RPMI7951 (cell line): ENCODE data around the gene CRAMP1. TPM values are rescaled to one million over a fixed set of nuclear protein-coding genes. Genes with fewer than 3 reads are reported as not detected.

Source experiments
- DNase-seq: peaks from one replicate; pipeline ENCODE4 v3.0.0-alpha.2; 2012; ENCODE audit warnings: low read depth
- total RNA-seq: library from RNA; depleted of rRNA; stranded (reverse); fragments of >200 nt; shearing (Covaris generic); gene quantifications from 2 replicates; pipeline ENCODE4 v1.2.3, GENCODE V29; 2014

Gene CRAMP1
- total RNA-seq, 1 experiment from 2014 or later, result 3.2 TPM

GRCh38 chr16:1596516-1596915, 15.6 kb upstream of the CRAMP1 start:
- DNase-seq, result no peak

GRCh38 chr16:1597154-1597553, 15.0 kb upstream of the CRAMP1 start:
- no peak for DNase-seq

- no peak for DNase-seq
These were observed 11.1 kb upstream of the CRAMP1 start for GRCh38 chr16:1601031-1601430.

- DNase-seq, result no peak
These were observed 10.7 kb upstream of the CRAMP1 start for GRCh38 chr16:1601489-1601888.

GRCh38 chr16:1602285-1602684, 9.9 kb upstream of the CRAMP1 start:
- DNase-seq, result no peak

- no peak for DNase-seq
These were observed 5.4 kb upstream of the CRAMP1 start for GRCh38 chr16:1606774-1607173.

GRCh38 chr16:1607971-1608370, 4.2 kb upstream of the CRAMP1 start:
- DNase-seq, result no peak

GRCh38 chr16:1610071-1610898, 1.9 kb upstream of the CRAMP1 start:
- DNase-seq, result peak; percentile 80

GRCh38 chr16:1610899-1611632, 1.1 kb upstream of the CRAMP1 start:
- DNase-seq, result no peak

- DNase-seq, result no peak
These were observed 1.1 kb downstream of the CRAMP1 start for GRCh38 chr16:1613211-1613622.

- no peak for DNase-seq
These were observed 1.7 kb downstream of the CRAMP1 start for GRCh38 chr16:1613728-1614455.

- peak; percentile 30 for DNase-seq
These were observed 2.4 kb downstream of the CRAMP1 start for GRCh38 chr16:1614456-1615102.

GRCh38 chr16:1615761-1616160, 3.6 kb downstream of the CRAMP1 start:
- no peak for DNase-seq

GRCh38 chr16:1619976-1620375, 7.8 kb downstream of the CRAMP1 start:
- no peak for DNase-seq

GRCh38 chr16:1620391-1620790, 8.2 kb downstream of the CRAMP1 start:
- no peak for DNase-seq

- no peak for DNase-seq
These were observed 9.7 kb downstream of the CRAMP1 start for GRCh38 chr16:1621851-1622250.

- DNase-seq, result no peak
These were observed 14.2 kb downstream of the CRAMP1 start for GRCh38 chr16:1626327-1626726.

- DNase-seq, result no peak
These were observed 14.6 kb downstream of the CRAMP1 start for GRCh38 chr16:1626776-1627175.

- DNase-seq, result no peak
These were observed 18.5 kb downstream of the CRAMP1 start for GRCh38 chr16:1630450-1631213.

GRCh38 chr16:1631230-1631629, 19.1 kb downstream of the CRAMP1 start:
- DNase-seq, result no peak
